Gastrocnemius medialis (tissue), 4 donors: ENCODE measurements around the gene SMIM23.

Source experiments
- POLR2A ChIP-seq, 2 donors: fragments of 450-650 bp; IDR thresholded peaks; one replicate each; pipeline ENCODE4 v1.6.1; 2017; ENCODE audit warnings: antibody characterized with exemption in 2 of 2, mild to moderate bottlenecking in 2 of 2, moderate library complexity in 2 of 2
- TF ChIP-seq, protein P1 (sequence below), 5 experiments: fragments of 450-650 bp in 3 of 5; fragments of 200-600 bp in 2 of 5; sonication (generic) in 2 of 5; IDR thresholded peaks in 4 of 5; conservative IDR thresholded peaks in 1 of 5; 1 replicate in 4 of 5; 2 replicates in 1 of 5; pipeline ENCODE4 v1.5.1; 2016 to 2019; ENCODE audit warnings: antibody characterized with exemption in 5 of 5, mild to moderate bottlenecking in 3 of 5, moderate library complexity in 3 of 5

DNA sequence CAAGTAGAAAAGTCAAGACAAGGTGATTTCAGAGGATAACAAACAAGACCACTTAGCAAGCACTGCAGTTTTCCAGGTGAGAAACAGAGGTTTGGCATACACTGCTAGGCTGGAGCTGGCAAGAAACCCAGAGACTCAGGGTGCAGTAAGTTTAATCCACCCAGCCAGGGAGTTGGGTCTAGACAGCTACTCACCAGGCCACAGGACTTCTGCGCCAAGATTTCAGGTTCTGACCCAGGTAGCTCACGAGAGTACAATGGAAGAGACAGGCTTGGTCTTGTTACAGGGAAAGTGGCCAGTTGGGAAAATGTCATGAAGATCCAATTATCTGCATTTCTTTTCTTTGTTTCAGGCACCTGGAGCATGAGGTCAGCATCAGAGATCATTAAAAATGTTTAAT, 9.8 kb downstream of the SMIM23 start:
- no peak for TF ChIP-seq POLR2A (IDR thresholded peaks at IDR 0.05)
- TF ChIP-seq, protein P1, sequence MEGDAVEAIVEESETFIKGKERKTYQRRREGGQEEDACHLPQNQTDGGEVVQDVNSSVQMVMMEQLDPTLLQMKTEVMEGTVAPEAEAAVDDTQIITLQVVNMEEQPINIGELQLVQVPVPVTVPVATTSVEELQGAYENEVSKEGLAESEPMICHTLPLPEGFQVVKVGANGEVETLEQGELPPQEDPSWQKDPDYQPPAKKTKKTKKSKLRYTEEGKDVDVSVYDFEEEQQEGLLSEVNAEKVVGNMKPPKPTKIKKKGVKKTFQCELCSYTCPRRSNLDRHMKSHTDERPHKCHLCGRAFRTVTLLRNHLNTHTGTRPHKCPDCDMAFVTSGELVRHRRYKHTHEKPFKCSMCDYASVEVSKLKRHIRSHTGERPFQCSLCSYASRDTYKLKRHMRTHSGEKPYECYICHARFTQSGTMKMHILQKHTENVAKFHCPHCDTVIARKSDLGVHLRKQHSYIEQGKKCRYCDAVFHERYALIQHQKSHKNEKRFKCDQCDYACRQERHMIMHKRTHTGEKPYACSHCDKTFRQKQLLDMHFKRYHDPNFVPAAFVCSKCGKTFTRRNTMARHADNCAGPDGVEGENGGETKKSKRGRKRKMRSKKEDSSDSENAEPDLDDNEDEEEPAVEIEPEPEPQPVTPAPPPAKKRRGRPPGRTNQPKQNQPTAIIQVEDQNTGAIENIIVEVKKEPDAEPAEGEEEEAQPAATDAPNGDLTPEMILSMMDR (IDR thresholded peaks at IDR 0.05 in 4 of 5, conservative IDR thresholded peaks at IDR 0.05 in 1 of 5) = no peak
